Endothelial cell of coronary artery (primary cell): ENCODE measurements around the gene TRIM31. TPM values are rescaled to one million over a fixed set of nuclear protein-coding genes. Genes with fewer than 3 reads are reported as not detected.

Source experiments
- total RNA-seq: library from RNA; depleted of rRNA; stranded (reverse); fragments of >200 nt; gene quantifications from 2 replicates; pipeline ENCODE4 v1.2.3, GENCODE V29; 2014

TRIM31 gene
- not detected in 2 replicates for total RNA-seq

GRCh38 chr6:30113003-30113759, at the start of gene TRIM31:
TSS of gene TRIM31 (minus strand) at chr6:30113090. CDS start at chr6:30112805, 285 bp downstream.

GRCh38 chr6:30160785-30161531, 48.1 kb upstream of the TRIM31 start, which contains the start of gene TRIM10:
TSS of gene TRIM10 (minus strand) at chr6:30161211. CDS start at chr6:30160858, 353 bp downstream.

GRCh38 chr6:30135757-30136156, 22.9 kb upstream of the TRIM31 start, which contains the start of gene TRIM40:
TSS of gene TRIM40 (plus strand) at chr6:30136140. CDS start at chr6:30137037, 897 bp downstream.

GRCh38 chr6:30075094-30075789, 37.6 kb downstream of the TRIM31 start, which contains the start of gene RNF39:
TSS of gene RNF39 (minus strand) at chr6:30075769. CDS start at chr6:30075585, 184 bp downstream.

GRCh38 chr6:30066577-30067459, 46.1 kb downstream of the TRIM31 start, which contains the start of gene PPP1R11:
TSS of gene PPP1R11 (plus strand) at chr6:30067198. CDS start at chr6:30067411, 213 bp downstream.

GRCh38 chr6:30061092-30061857, 51.6 kb downstream of the TRIM31 start, which contains the start of gene POLR1H:
TSS of gene POLR1H (plus strand) at chr6:30061265. CDS start at chr6:30061525, 260 bp downstream.

Other genes with a start within 250 kb of the TRIM31 start
- gene HLA-A, start 170.6 kb downstream of the TRIM31 start, total RNA-seq = 426 and 595 TPM in 2 replicates
- gene POLR1H, start 51.8 kb downstream of the TRIM31 start, total RNA-seq = 35.4 and 42.6 TPM in 2 replicates
- gene PPP1R11, start 45.9 kb downstream of the TRIM31 start, total RNA-seq = 10.6 and 13.2 TPM in 2 replicates
- gene RNF39, start 37.3 kb downstream of the TRIM31 start, total RNA-seq = not detected in 2 replicates
- not detected in 2 replicates for gene TRIM40, start 23.1 kb upstream of the TRIM31 start, total RNA-seq
- not detected in 2 replicates for gene TRIM10, start 48.1 kb upstream of the TRIM31 start, total RNA-seq
- not detected in 2 replicates for gene TRIM15, start 50.5 kb upstream of the TRIM31 start, total RNA-seq
- gene TRIM26, start 100.3 kb upstream of the TRIM31 start, total RNA-seq = 23.8 and 25.6 TPM in 2 replicates
- gene TRIM39, start 213.8 kb upstream of the TRIM31 start, total RNA-seq = 7.3 and 7.6 TPM in 2 replicates
- 23.8 and 33.0 TPM in 2 replicates for gene RPP21, start 232.1 kb upstream of the TRIM31 start, total RNA-seq